K562 (cell line): Measurements from ENCODE around the gene NLRP12. TPM values are rescaled to one million over a fixed set of nuclear protein-coding genes. Genes with fewer than 3 reads are reported as not detected.
A peak's percentile ranks its signal among the peaks of the same experiment; 100 is the strongest.

ENCODE experiments used
- ATF7 ChIP-seq: fragments of 450-650 bp; IDR thresholded peaks from 2 replicates; pipeline ENCODE4 v1.7.1; 2014; ENCODE audit warnings: mild to moderate bottlenecking, moderate library complexity
- CTBP1 ChIP-seq: fragments of 450-650 bp; IDR thresholded peaks from 2 replicates; pipeline ENCODE4 v1.6.1; 2016; ENCODE audit warnings: borderline replicate concordance
- KLF16 ChIP-seq: IDR thresholded peaks from 2 replicates; pipeline ENCODE4 v1.6.1; 2016; ENCODE audit warnings: antibody characterized with exemption
- L3MBTL2 ChIP-seq: fragments of 450-650 bp; IDR thresholded peaks from 2 replicates; pipeline ENCODE4 v1.6.1; 2016; ENCODE audit warnings: mild to moderate bottlenecking, moderate library complexity
- PRMT5 ChIP-seq: sonication (generic); formaldehyde crosslinking; IDR thresholded peaks from 2 replicates; pipeline ENCODE4 v1.5.0; 2020; ENCODE audit warnings: missing genetic modification reagents
- RCOR1 ChIP-seq, 2 experiments: IDR thresholded peaks; 2 replicates each; pipeline ENCODE4 v1.6.1; 2012; ENCODE audit warnings: low read depth in 2 of 2, low read length in 2 of 2, borderline replicate concordance in 1 of 2, improper control_type of control experiment in 1 of 2
- SOX6 ChIP-seq: fragments of 450-650 bp; IDR thresholded peaks from 2 replicates; pipeline ENCODE4 v1.6.1; 2014; ENCODE audit warnings: mild to moderate bottlenecking
- TEAD2 ChIP-seq: fragments of 450-650 bp; IDR thresholded peaks from 2 replicates; pipeline ENCODE4 v1.6.1; 2016; ENCODE audit warnings: missing genetic modification characterization, control low read depth, missing compliant biosample characterization
- ZC3H8 ChIP-seq: fragments of 450-650 bp; IDR thresholded peaks from 2 replicates; pipeline ENCODE4 v1.6.1; 2017
- ZNF764 ChIP-seq: fragments of 250-450 bp; sonication (Bioruptor Pico); IDR thresholded peaks from 2 replicates; pipeline ENCODE4 v1.4.0; 2020; ENCODE audit warnings: low read depth, mild to moderate bottlenecking, moderate library complexity
- polyA plus RNA-seq, 8 experiments: library from polyadenylated mRNA; depleted of rRNA in 4 of 8; stranded (reverse) in 5 of 8; unstranded in 3 of 8; fragments of >200 nt; fragmentation: Nextera tagmentation in 2 of 8; fragmentation: Illumina TruSeq in 1 of 8; extraction: Ambion mirVana in 2 of 8; extraction: Trizol in 1 of 8; gene quantifications; 2 replicates each; pipeline versions ENCODE4 v1.2.1 to v1.2.3, GENCODE V29; 2011 to 2014; ENCODE audit warnings: inconsistent platforms in 1 of 8, missing spikeins in 1 of 8
- total RNA-seq, 7 experiments: library from RNA; depleted of rRNA in 6 of 7; stranded (reverse); fragments of >200 nt in 6 of 7; fragmentation: Illumina TruSeq in 2 of 7; extraction: Trizol in 2 of 7; gene quantifications; 2 replicates each; pipeline versions ENCODE4 v1.2.1 to v1.2.3, GENCODE V29; 2011 to 2021; ENCODE audit warnings: low replicate concordance in 1 of 7
- TF ChIP-seq, protein P1 (sequence below), 2 experiments: fragments of 450-650 bp; formaldehyde crosslinking in 1 of 2; IDR thresholded peaks; 2 replicates each; pipeline versions ENCODE4 v1.4.0 to v1.6.1; 2014 to 2020; ENCODE audit warnings: mild to moderate bottlenecking in 2 of 2, borderline replicate concordance in 1 of 2, low read depth in 1 of 2
- TF ChIP-seq, protein P2 (sequence below), 2 experiments: IDR thresholded peaks; 2 replicates each; pipeline ENCODE4 v1.6.1; 2011; ENCODE audit warnings: borderline replicate concordance in 1 of 2, control low read depth in 1 of 2, low read depth in 1 of 2, low read length in 1 of 2, mild to moderate bottlenecking in 1 of 2, mixed read lengths in 1 of 2, moderate library complexity in 1 of 2; ENCODE audit not compliant: insufficient read depth in 1 of 2, insufficient read length in 1 of 2, poor library complexity in 1 of 2, severe bottlenecking in 1 of 2; ENCODE audit errors: extremely low read depth in 1 of 2
- TF ChIP-seq, protein P3 (sequence below): fragments of 450-650 bp; formaldehyde crosslinking; IDR thresholded peaks from 2 replicates; pipeline ENCODE4 v1.4.0; 2020; ENCODE audit warnings: mild to moderate bottlenecking, moderate library complexity
- TF ChIP-seq, protein P4 (sequence below), 3 experiments: IDR thresholded peaks in 2 of 3; conservative IDR thresholded peaks in 1 of 3; 2 replicates each; pipeline ENCODE4 v1.5.1; 2011 to 2012; ENCODE audit warnings: low read length in 3 of 3, mild to moderate bottlenecking in 3 of 3, control low read depth in 2 of 3, improper control_type of control experiment in 1 of 3, inconsistent platforms in 1 of 3, low read depth in 1 of 3, mixed read lengths in 1 of 3, moderate library complexity in 1 of 3; ENCODE audit not compliant: insufficient read depth in 2 of 3

The NLRP12 gene
- total and polyA plus RNA-seq, 9 of the 15 experiments (the other 6 are each of a cell fraction or from before 2014, with no cell fraction given): not detected

DNA sequence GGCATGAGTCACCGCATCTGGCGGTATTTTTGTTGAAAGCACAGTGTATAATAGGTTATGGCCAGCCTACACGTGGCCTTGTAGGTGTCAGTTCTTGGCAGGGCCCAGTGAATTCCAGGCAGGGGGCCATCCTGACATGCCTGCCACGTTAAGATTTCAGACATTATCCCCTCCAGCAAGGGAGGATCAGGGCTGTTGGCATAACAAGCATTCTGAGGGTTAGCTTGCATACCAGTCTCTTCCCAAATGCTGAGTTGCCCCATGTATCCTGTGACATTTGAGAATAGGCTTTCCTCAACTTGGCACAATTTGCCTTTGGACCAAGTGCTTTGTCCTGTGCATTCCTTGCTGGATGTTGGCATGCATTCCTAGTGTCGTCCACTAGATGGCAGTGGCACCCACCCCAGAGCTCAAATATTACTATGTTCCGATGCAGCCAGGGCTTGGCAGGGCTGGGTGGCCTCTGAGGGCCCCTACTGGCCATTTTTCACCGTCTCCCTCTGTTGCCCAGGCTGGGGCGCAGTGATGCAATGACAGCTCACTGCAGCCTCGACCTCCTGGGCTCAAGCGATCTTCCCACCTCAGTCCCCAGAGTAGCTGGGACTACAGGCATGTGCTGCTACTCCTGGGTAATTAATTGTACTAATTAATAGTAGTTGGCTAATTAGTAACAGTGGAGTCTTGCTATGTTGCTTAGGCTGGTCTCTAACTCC is 31.2 kb downstream of the NLRP12 start (continued):
- TF ChIP-seq, protein P1, sequence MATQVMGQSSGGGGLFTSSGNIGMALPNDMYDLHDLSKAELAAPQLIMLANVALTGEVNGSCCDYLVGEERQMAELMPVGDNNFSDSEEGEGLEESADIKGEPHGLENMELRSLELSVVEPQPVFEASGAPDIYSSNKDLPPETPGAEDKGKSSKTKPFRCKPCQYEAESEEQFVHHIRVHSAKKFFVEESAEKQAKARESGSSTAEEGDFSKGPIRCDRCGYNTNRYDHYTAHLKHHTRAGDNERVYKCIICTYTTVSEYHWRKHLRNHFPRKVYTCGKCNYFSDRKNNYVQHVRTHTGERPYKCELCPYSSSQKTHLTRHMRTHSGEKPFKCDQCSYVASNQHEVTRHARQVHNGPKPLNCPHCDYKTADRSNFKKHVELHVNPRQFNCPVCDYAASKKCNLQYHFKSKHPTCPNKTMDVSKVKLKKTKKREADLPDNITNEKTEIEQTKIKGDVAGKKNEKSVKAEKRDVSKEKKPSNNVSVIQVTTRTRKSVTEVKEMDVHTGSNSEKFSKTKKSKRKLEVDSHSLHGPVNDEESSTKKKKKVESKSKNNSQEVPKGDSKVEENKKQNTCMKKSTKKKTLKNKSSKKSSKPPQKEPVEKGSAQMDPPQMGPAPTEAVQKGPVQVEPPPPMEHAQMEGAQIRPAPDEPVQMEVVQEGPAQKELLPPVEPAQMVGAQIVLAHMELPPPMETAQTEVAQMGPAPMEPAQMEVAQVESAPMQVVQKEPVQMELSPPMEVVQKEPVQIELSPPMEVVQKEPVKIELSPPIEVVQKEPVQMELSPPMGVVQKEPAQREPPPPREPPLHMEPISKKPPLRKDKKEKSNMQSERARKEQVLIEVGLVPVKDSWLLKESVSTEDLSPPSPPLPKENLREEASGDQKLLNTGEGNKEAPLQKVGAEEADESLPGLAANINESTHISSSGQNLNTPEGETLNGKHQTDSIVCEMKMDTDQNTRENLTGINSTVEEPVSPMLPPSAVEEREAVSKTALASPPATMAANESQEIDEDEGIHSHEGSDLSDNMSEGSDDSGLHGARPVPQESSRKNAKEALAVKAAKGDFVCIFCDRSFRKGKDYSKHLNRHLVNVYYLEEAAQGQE (IDR thresholded peaks at IDR 0.05; ENCODE audit: borderline replicate concordance): peak; percentile 82
- TF ChIP-seq, protein P1 (CRISPR knock-in tag; IDR thresholded peaks at IDR 0.05; ENCODE audit: low read depth): 0 out of 2 replicates have a peak, but pooled peaks have one; percentile 21
- TF ChIP-seq SOX6 (peak; percentile 47; the same call in 1 of the 2 replicates), PRMT5 (no peak), ZC3H8 (no peak), ZNF764 (CRISPR knock-in tag) (no peak), ATF7 (peak; percentile 72), RCOR1 (IDR thresholded peaks at IDR 0.05; ENCODE audit: borderline replicate concordance in 1 of 2, low read depth in 2 of 2, low read length in 2 of 2) (peak in 1 of 2 experiments; percentile 51; a peak in 1 of 4 replicates), TEAD2 (tag) (0 out of 2 replicates have a peak, but pooled peaks have one; percentile 41), CTBP1 (peak; percentile 56; the same call in 1 of the 2 replicates), KLF16 (peak; percentile 75; the same call in 1 of the 2 replicates), L3MBTL2 (peak; percentile 31; the same call in 1 of the 2 replicates)
- TF ChIP-seq, protein P2, sequence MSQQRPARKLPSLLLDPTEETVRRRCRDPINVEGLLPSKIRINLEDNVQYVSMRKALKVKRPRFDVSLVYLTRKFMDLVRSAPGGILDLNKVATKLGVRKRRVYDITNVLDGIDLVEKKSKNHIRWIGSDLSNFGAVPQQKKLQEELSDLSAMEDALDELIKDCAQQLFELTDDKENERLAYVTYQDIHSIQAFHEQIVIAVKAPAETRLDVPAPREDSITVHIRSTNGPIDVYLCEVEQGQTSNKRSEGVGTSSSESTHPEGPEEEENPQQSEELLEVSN (IDR thresholded peaks at IDR 0.05; ENCODE audit: borderline replicate concordance in 1 of 2, extremely low read depth in 1 of 2, insufficient read depth in 1 of 2, insufficient read length in 1 of 2, low read depth in 1 of 2, low read length in 1 of 2, poor library complexity in 1 of 2, severe bottlenecking in 1 of 2): peak in 1 of 2 experiments; percentile 13
- TF ChIP-seq, protein P3, sequence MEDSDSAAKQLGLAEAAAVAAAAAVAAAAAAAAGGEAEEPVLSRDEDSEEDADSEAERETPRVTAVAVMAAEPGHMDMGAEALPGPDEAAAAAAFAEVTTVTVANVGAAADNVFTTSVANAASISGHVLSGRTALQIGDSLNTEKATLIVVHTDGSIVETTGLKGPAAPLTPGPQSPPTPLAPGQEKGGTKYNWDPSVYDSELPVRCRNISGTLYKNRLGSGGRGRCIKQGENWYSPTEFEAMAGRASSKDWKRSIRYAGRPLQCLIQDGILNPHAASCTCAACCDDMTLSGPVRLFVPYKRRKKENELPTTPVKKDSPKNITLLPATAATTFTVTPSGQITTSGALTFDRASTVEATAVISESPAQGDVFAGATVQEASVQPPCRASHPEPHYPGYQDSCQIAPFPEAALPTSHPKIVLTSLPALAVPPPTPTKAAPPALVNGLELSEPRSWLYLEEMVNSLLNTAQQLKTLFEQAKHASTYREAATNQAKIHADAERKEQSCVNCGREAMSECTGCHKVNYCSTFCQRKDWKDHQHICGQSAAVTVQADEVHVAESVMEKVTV (CRISPR knock-in tag): peak; percentile 77
- TF ChIP-seq, protein P4, sequence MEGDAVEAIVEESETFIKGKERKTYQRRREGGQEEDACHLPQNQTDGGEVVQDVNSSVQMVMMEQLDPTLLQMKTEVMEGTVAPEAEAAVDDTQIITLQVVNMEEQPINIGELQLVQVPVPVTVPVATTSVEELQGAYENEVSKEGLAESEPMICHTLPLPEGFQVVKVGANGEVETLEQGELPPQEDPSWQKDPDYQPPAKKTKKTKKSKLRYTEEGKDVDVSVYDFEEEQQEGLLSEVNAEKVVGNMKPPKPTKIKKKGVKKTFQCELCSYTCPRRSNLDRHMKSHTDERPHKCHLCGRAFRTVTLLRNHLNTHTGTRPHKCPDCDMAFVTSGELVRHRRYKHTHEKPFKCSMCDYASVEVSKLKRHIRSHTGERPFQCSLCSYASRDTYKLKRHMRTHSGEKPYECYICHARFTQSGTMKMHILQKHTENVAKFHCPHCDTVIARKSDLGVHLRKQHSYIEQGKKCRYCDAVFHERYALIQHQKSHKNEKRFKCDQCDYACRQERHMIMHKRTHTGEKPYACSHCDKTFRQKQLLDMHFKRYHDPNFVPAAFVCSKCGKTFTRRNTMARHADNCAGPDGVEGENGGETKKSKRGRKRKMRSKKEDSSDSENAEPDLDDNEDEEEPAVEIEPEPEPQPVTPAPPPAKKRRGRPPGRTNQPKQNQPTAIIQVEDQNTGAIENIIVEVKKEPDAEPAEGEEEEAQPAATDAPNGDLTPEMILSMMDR (IDR thresholded peaks at IDR 0.05 in 2 of 3, conservative IDR thresholded peaks at IDR 0.05 in 1 of 3; ENCODE audit: insufficient read depth in 2 of 3, low read depth in 1 of 3, low read length in 3 of 3): peak; percentile 99
